ENCODE results near the gene LRRC8A. TPM values are rescaled to one million over a fixed set of nuclear protein-coding genes. Genes with fewer than 3 reads are reported as not detected.
"Not testable (repeated sequence)": the region's sequence is repeated elsewhere in the genome, so short reads cannot be mapped to it uniquely, and the experiment has no call there.

LRRC8A gene
- total RNA-seq, 2 donors from 2014 or later, result 21.8 to 38.3 TPM

DNA sequence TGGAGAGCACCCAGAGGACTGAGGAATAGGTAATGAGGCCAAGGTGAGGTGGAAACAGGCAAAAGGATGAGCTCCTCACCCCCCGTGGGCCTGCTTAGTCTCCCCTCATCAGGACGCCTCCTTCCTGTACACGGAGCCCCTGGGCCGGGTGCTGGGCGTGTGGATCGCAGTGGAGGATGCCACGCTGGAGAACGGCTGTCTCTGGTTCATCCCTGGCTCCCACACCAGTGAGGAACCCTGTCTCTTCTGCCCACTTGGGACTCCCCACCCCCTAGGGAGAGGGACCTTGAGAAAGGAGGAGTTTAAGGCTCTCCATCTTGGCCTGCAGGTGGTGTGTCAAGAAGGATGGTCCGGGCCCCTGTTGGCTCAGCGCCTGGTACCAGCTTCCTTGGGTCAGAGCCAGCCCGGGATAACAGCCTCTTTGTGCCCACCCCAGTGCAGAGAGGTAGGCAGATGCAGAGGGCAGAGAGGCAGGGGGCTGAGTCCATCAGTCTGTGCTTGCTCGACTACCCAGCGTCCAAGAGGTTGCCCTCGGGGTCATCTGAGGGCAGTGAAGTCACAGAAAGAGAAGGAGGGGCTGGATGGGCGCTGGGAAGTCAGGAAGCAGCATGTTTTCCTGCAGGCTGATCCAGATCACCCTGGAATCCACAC, 58.5 kb downstream of the LRRC8A start:
- no peak for ATAC-seq
- intact Hi-C loops (cut with DNase I, micrococcal nuclease), result no loop called here

DNA sequence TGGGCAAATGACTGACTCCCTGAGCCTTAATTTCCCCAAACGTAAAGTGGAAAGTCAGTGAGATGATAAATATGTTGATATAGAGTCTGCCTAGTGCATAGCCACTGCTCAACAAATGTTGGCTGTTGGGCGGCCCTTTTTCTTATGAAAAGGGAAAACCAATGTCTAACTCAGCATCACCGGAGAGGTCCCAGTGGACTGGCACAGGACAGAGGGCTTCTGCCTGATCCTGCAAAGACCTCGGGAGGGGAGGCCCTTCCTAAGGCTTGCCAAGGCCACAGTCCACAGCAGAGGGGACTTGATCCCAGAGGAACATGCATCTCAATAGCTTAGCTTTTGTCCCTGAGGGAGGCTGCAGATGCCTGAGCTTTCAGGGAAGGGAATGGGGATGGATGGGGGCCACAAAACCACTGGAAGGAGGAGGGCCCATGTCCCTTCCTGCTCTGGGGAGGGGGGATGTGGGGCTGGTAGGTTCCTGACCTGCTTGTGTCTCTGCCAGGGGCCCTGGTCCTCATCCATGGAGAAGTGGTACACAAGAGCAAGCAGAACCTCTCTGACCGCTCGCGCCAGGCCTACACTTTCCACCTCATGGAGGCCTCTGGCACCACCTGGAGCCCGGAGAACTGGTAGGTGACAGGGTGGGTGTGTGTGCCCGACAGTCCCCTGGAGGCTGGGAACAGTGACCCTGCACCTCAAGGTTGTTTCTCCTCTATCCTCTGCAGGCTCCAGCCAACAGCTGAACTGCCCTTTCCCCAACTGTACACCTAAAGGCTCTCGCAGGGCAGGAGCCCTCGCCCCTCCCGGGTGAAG, 59.2 kb downstream of the LRRC8A start:
- intact Hi-C loops (cut with DNase I, micrococcal nuclease), result no loop called here
- DNase-seq (no peak), ATAC-seq (no peak)

More for the DNA sequence above, 58.5 kb downstream of the LRRC8A start:
- DNase-seq, result no peak

- intact Hi-C loops (cut with DNase I, micrococcal nuclease), result no loop called here
- DNase-seq (no peak), ATAC-seq (no peak)
Observed at GRCh38 chr9:128943832-128944620, 62.1 kb downstream of the LRRC8A start.

DNA sequence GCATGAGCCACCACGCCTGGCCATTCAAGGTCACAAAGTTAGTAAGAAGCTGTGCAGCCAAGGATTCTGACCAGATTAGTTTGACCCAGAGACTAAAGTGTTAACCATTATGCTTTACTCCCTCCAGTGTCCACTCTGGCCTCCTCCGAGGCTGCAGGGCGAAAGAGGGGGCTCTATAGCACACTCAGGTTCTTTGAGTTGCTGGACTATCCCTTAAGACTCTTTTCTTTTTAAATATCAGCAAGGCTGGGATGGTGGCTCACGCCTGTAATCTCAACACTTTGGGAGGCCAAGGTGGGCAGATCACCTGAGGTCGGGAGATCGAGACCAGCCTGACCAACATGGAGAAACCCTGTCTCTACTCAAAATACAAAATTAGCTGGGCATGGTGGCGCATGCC, 63.0 kb downstream of the LRRC8A start:
- intact Hi-C loops (cut with DNase I, micrococcal nuclease); ATAC-seq: not testable (repeated sequence)

DNA sequence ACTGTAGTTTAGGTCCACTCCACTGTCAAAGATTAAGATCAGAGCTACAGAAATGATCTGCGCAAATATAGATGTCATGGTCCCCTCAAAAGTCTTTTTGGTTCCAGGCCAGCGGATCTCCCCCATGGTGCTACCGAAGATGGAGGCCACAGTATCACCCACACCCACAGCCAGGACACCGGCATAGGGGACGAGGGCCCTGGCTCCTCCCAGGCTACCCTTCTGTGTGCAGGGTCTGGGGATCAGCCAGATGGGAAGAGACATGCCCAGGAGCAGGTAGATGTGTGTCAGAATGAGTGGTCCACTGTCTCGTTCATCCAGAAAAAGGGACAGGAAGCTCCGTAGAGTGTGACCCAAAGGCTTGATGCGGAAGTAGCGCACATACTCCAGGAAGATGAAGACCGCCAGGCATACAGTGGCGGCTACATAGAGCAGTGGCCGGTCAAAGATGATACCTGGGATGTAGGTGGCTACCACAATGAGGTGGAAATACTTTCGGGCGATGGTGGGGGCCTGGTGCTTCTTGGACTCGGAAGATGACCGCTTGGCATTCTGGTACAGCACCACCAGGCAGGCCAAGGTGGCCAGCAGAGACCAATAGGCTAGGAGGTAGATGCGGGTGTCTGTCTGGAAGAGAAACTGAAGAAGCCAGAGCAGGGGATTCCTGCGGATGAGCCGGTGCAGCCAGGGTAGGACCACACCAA, 64.0 kb downstream of the LRRC8A start:
- ATAC-seq, result no peak
- intact Hi-C loops (cut with DNase I, micrococcal nuclease), result no loop called here
- no peak for DNase-seq

More for the DNA sequence above, 63.0 kb downstream of the LRRC8A start:
- not testable (repeated sequence) for DNase-seq

- DNase-seq, result peak in 1 of 2 donors; percentile 36
- ATAC-seq, result peak; percentile 53
- intact Hi-C loops (cut with DNase I, micrococcal nuclease), result no loop called here
Observed at GRCh38 chr9:128946571-128947276, 64.8 kb downstream of the LRRC8A start.

- ATAC-seq (peak; percentile 39), DNase-seq (no peak)
- intact Hi-C loops (cut with DNase I, micrococcal nuclease), result no loop called here
Observed at GRCh38 chr9:128947277-128947526, 65.3 kb downstream of the LRRC8A start.

GRCh38 chr9:128947527-128948301, 65.8 kb downstream of the LRRC8A start, which contains the start of the genes DOLK and NUP188:
Gene DOLK (minus strand): TSS chr9:128947603. CDS start chr9:128947303, 300 bp downstream.
Gene NUP188 (plus strand): TSS chr9:128947699. CDS start chr9:128947720, 21 bp downstream.
- peak; percentile 93 to 99 for DNase-seq
- intact Hi-C loops (cut with DNase I, micrococcal nuclease), result no loop called here
- ATAC-seq, result peak; percentile 93

- intact Hi-C loops (cut with DNase I, micrococcal nuclease); ATAC-seq; DNase-seq: not testable (repeated sequence)
Observed at GRCh38 chr9:128961403-128961802, 79.5 kb downstream of the LRRC8A start.

Other genes starting within 250 kb of the LRRC8A start
- 10 to 100 TPM; 34.8 to 51.5 TPM for gene DYNC2I2, start 225.3 kb upstream of the LRRC8A start, total RNA-seq
- 100 to 1,000 TPM; 153 to 193 TPM for gene SET, start 192.9 kb upstream of the LRRC8A start, total RNA-seq
- 1 to 10 TPM; 4.2 to 5.4 TPM for gene PKN3, start 179.6 kb upstream of the LRRC8A start, total RNA-seq
- gene ZDHHC12, start 158.0 kb upstream of the LRRC8A start, total RNA-seq, result 10 to 100 TPM; 76.2 to 82.5 TPM
- gene ZER1, start 110.2 kb upstream of the LRRC8A start, total RNA-seq, result 10 to 100 TPM; 53.0 to 62.0 TPM
- 10 to 100 TPM; 21.9 to 24.4 TPM for gene TBC1D13, start 94.9 kb upstream of the LRRC8A start, total RNA-seq
- gene ENDOG, start 63.6 kb upstream of the LRRC8A start, total RNA-seq, result 10 to 100 TPM; 46.5 to 63.0 TPM
- gene SPOUT1, start 52.3 kb upstream of the LRRC8A start, total RNA-seq, result 10 to 100 TPM; 32.3 to 33.3 TPM
- 1 to 10 TPM; 2.1 TPM for gene KYAT1, start 183 bp upstream of the LRRC8A start, total RNA-seq
- 1 to 10 TPM; 1.5 to 7.1 TPM for gene PHYHD1, start 38.8 kb downstream of the LRRC8A start, total RNA-seq
- 10 to 100 TPM; 12.1 to 12.8 TPM for gene DOLK, start 65.5 kb downstream of the LRRC8A start, total RNA-seq
- gene NUP188, start 65.6 kb downstream of the LRRC8A start, total RNA-seq, result 10 to 100 TPM; 19.6 to 23.6 TPM
- gene SH3GLB2, start 146.2 kb downstream of the LRRC8A start, total RNA-seq, result 100 to 1,000 TPM; 158 to 169 TPM
- gene MIGA2, start 154.5 kb downstream of the LRRC8A start, total RNA-seq, result 10 to 100 TPM; 68.3 to 71.3 TPM
- 10 to 100 TPM; 44.4 to 53.1 TPM for gene DOLPP1, start 199.0 kb downstream of the LRRC8A start, total RNA-seq
- 10 to 100 TPM; 62.4 to 76.1 TPM for gene CRAT, start 228.7 kb downstream of the LRRC8A start, total RNA-seq
- gene PTPA, start 229.3 kb downstream of the LRRC8A start, total RNA-seq, result 10 to 100 TPM; 90.8 to 91.9 TPM